Measurements from ENCODE around the gene TELO2.

TELO2 gene

DNA sequence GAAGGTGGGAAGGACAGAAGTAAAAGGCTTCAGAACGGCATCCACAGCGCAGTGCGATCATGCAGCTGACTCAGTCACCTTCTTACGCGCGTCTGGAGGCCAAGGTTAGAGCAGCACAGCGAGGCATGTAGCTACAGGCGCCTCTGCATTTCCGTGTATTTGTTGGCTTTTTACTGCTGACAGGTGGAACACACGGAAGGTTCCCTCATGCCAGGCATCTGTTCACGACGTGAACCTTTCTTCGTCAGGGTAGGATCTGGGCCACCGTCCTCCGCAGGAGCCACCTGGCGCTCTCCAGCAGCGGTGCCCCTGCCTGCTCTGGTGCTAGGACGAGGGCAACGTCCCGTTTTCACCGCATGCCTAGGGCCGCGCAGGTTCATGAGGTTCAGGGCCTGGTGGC lies 55.6 kb downstream of the TELO2 start (continued):
- TF ChIP-seq, protein P1, sequence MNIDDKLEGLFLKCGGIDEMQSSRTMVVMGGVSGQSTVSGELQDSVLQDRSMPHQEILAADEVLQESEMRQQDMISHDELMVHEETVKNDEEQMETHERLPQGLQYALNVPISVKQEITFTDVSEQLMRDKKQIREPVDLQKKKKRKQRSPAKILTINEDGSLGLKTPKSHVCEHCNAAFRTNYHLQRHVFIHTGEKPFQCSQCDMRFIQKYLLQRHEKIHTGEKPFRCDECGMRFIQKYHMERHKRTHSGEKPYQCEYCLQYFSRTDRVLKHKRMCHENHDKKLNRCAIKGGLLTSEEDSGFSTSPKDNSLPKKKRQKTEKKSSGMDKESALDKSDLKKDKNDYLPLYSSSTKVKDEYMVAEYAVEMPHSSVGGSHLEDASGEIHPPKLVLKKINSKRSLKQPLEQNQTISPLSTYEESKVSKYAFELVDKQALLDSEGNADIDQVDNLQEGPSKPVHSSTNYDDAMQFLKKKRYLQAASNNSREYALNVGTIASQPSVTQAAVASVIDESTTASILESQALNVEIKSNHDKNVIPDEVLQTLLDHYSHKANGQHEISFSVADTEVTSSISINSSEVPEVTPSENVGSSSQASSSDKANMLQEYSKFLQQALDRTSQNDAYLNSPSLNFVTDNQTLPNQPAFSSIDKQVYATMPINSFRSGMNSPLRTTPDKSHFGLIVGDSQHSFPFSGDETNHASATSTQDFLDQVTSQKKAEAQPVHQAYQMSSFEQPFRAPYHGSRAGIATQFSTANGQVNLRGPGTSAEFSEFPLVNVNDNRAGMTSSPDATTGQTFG (tag by site-specific recombination; IDR thresholded peaks at IDR 0.05; ENCODE audit: borderline replicate concordance): no peak
- TF ChIP-seq GLI2 (tag by site-specific recombination; IDR thresholded peaks at IDR 0.05; ENCODE audit: borderline replicate concordance, low read depth) (no peak), HIC1 (tag by site-specific recombination; IDR thresholded peaks at IDR 0.05) (no peak), ZNF174 (tag by site-specific recombination; IDR thresholded peaks at IDR 0.05) (no peak), ZFP41 (tag by site-specific recombination; IDR thresholded peaks at IDR 0.05; ENCODE audit: borderline replicate concordance) (no peak), SALL2 (tag by site-specific recombination; IDR thresholded peaks at IDR 0.05; ENCODE audit: borderline replicate concordance) (no peak), ZNF623 (tag by site-specific recombination; IDR thresholded peaks at IDR 0.05) (no peak), ZNF692 (tag by site-specific recombination; IDR thresholded peaks at IDR 0.05) (no peak)
- TF ChIP-seq, protein P2, sequence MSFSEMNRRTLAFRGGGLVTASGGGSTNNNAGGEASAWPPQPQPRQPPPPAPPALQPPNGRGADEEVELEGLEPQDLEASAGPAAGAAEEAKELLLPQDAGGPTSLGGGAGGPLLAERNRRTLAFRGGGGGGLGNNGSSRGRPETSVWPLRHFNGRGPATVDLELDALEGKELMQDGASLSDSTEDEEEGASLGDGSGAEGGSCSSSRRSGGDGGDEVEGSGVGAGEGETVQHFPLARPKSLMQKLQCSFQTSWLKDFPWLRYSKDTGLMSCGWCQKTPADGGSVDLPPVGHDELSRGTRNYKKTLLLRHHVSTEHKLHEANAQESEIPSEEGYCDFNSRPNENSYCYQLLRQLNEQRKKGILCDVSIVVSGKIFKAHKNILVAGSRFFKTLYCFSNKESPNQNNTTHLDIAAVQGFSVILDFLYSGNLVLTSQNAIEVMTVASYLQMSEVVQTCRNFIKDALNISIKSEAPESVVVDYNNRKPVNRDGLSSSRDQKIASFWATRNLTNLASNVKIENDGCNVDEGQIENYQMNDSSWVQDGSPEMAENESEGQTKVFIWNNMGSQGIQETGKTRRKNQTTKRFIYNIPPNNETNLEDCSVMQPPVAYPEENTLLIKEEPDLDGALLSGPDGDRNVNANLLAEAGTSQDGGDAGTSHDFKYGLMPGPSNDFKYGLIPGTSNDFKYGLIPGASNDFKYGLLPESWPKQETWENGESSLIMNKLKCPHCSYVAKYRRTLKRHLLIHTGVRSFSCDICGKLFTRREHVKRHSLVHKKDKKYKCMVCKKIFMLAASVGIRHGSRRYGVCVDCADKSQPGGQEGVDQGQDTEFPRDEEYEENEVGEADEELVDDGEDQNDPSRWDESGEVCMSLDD (tag by site-specific recombination; IDR thresholded peaks at IDR 0.05): no peak

DNA sequence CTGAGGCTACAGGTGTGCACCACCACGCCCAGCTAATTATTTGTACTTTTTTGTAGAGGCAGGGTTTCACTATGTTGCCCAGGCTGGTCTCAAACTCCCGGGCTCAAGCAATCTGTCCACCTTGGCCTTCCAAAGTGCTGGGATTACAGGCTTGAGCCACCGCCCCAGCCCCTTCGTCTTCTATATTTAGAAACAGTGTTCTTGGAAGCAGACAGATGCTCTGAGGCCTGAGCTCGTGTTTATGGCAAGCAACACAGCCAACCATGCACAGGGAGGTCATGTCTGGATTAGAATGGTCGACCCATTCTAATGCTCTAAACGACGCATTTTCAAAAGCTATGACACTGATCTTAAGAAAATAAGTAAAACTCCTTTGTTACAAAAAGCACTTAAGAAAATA lies 56.9 kb downstream of the TELO2 start:
- no peak overlapping the region for H3K4me3 ChIP-seq (ENCODE audit: low read depth, low read length)
- POLR2A ChIA-PET: no interaction called here
- no peaks in the 10 kb centered on the region for H3K4me1 ChIP-seq (ENCODE audit: control insufficient read depth, insufficient read depth, low read length)
- H3K27ac ChIP-seq (ENCODE audit: extremely low read depth, low read depth, low read length): no peak overlapping the region
- H3K9me3 ChIP-seq (ENCODE audit: control insufficient read depth, insufficient read depth, low read depth, low read length): no peaks in the 10 kb centered on the region
- TF ChIP-seq GLI2 (tag by site-specific recombination; IDR thresholded peaks at IDR 0.05; ENCODE audit: borderline replicate concordance, low read depth) (no peak), ZNF112 (tag by site-specific recombination; IDR thresholded peaks at IDR 0.05) (no peak), ZNF175 (tag by site-specific recombination; IDR thresholded peaks at IDR 0.05) (no peak), ZNF558 (tag by site-specific recombination; IDR thresholded peaks at IDR 0.05) (no peak), OVOL3 (tag by site-specific recombination; IDR thresholded peaks at IDR 0.05) (no peak), ZNF311 (tag by site-specific recombination; IDR thresholded peaks at IDR 0.05; ENCODE audit: borderline replicate concordance) (no peak), ZBTB1 (tag by site-specific recombination; IDR thresholded peaks at IDR 0.05) (no peak), PRDM6 (tag by site-specific recombination; IDR thresholded peaks at IDR 0.05) (no peak), ZNF114 (tag by site-specific recombination; IDR thresholded peaks at IDR 0.05) (no peak), GLI4 (tag by site-specific recombination; IDR thresholded peaks at IDR 0.05) (no peak), EGR2 (tag by site-specific recombination; IDR thresholded peaks at IDR 0.05; ENCODE audit: low read depth) (no peak)
- TF ChIP-seq, protein P3, sequence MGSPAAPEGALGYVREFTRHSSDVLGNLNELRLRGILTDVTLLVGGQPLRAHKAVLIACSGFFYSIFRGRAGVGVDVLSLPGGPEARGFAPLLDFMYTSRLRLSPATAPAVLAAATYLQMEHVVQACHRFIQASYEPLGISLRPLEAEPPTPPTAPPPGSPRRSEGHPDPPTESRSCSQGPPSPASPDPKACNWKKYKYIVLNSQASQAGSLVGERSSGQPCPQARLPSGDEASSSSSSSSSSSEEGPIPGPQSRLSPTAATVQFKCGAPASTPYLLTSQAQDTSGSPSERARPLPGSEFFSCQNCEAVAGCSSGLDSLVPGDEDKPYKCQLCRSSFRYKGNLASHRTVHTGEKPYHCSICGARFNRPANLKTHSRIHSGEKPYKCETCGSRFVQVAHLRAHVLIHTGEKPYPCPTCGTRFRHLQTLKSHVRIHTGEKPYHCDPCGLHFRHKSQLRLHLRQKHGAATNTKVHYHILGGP (tag by site-specific recombination; IDR thresholded peaks at IDR 0.05): no peak
- CTCF ChIA-PET: interaction anchor here (0.7 kb wide), 1 partner anchor 38 kb away, joined by 6 read pairs; no protein-coding TSS in a partner anchor
- H3K36me3 ChIP-seq (ENCODE audit: control insufficient read depth in 2 of 2, insufficient read depth in 1 of 2, low read length in 2 of 2): peaks cover 3 to 25% of the 10 kb centered on the region in 2 experiments; a peak in 2 of 3 replicates
